ENCODE results near the gene SYNJ2.

The SYNJ2 gene

DNA sequence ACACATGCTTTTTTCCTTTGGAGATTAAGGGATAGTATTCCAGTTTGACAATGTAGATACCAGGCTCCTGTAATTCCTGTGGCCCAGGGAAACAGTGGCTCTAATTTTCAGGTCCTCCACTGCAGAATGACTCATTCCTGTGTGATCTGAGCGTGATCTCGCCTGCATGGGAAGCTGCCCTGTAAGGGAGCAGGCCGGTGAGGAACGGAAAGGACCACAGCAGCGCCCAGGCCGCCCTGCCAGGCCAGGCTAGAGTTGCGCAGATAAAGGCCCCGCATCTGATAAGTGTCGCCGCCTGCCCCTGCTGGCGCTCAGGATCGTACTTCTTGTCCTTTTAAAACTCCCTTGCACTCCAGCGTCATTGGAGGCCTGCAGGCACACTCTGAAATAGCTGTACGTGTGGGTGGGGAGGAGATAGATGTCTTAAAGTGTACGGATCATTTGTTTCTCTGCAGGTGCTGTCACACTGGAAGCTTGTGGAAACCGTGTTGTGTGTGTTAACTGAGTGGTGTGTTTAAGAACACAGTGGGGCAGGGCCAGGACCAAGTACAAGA lies 60.7 kb downstream of the SYNJ2 start:
- Histone ChIP-seq H3K36me3 (no peaks in the 10 kb centered on the region), H3K4me1 (peaks cover 34% of the 10 kb centered on the region), H3K27me3 (no peaks in the 10 kb centered on the region), H3K4me3 (ENCODE audit: low read depth, low read length) (no peak overlapping the region), H3K9me3 (no peaks in the 10 kb centered on the region)
- DNase-seq = peak; percentile 88
- TF ChIP-seq, protein P1, sequence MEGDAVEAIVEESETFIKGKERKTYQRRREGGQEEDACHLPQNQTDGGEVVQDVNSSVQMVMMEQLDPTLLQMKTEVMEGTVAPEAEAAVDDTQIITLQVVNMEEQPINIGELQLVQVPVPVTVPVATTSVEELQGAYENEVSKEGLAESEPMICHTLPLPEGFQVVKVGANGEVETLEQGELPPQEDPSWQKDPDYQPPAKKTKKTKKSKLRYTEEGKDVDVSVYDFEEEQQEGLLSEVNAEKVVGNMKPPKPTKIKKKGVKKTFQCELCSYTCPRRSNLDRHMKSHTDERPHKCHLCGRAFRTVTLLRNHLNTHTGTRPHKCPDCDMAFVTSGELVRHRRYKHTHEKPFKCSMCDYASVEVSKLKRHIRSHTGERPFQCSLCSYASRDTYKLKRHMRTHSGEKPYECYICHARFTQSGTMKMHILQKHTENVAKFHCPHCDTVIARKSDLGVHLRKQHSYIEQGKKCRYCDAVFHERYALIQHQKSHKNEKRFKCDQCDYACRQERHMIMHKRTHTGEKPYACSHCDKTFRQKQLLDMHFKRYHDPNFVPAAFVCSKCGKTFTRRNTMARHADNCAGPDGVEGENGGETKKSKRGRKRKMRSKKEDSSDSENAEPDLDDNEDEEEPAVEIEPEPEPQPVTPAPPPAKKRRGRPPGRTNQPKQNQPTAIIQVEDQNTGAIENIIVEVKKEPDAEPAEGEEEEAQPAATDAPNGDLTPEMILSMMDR (IDR thresholded peaks at IDR 0.05; ENCODE audit: low read depth, low read length) = 0 out of 2 replicates have a peak, but pooled peaks have one; percentile 2

DNA sequence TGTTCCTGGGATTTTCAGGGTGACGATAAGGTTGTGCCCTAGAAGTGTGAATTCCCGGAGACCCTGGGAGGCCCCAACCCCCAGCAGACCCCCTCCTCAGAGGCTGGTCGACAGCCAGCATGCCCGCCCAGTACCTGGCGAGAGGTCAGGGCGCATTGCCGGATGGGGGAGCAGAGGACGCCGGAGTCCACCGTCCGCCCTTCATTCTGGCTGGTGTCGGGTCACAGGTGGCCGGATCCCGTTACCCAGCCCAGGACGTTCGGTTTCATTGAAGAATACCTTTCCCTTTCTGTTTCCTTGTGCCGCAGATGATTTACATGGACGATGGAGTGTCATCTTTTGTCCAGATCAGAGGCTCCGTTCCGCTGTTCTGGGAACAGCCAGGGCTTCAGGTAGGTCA lies 61.3 kb downstream of the SYNJ2 start:
- Histone ChIP-seq H3K36me3 (no peaks in the 10 kb centered on the region), H3K4me3 (ENCODE audit: low read depth, low read length) (no peak overlapping the region), H3K4me1 (peaks cover 34% of the 10 kb centered on the region), H3K27me3 (no peaks in the 10 kb centered on the region), H3K9me3 (no peaks in the 10 kb centered on the region)
- TF ChIP-seq, protein P1 (IDR thresholded peaks at IDR 0.05; ENCODE audit: low read depth, low read length) = no peak
- DNase-seq = no peak

DNA sequence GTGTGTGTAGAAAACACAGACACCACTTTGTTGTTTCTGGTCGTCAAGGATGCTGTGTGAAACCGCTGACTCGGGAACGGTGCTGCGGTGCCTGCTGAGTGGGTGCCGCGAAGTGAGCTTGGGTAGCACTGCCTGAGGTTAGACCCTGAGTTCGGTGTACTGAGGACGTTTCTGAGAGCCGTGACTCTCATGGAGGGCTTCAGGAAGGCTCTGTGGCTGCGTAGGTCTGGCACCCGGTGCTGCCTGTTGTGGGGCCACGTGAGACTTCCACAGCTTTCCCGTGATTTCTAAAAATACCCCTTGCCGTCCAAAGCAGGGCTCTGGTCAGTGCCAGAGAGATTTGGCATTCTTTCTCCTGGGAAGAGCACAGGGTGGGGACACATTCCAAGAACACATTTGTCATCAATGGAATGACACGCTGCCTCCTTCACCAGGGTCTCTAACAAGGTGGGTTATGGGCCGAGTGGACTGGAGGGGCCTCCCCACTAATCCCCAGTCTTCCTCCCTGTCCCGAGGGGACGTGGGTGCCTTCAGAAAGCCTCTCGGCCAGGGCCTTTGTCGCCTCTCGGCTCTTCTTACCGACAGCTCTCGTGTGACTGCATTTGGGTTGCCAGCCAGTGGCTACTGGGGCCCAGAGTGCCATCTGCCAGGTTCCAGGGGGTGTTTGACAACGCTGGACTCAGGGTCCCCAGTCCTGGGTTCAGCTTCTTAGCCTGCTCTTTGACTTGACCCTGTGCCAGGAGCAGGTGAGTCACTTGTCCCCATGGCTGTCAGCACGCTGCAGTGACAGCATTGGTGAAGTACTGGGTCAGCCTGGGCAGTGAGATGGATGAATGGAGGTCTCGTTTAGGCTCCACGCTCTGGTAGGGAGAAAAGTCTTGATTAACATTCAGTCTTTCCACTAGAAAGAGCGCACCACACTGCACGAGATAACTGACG lies 62.2 kb downstream of the SYNJ2 start:
- Histone ChIP-seq H3K9me3 (no peaks in the 10 kb centered on the region), H3K4me3 (ENCODE audit: low read depth, low read length) (no peak overlapping the region), H3K36me3 (no peaks in the 10 kb centered on the region), H3K4me1 (peaks cover 37% of the 10 kb centered on the region), H3K27me3 (no peaks in the 10 kb centered on the region)
- DNase-seq = no peak
- TF ChIP-seq, protein P1 (IDR thresholded peaks at IDR 0.05; ENCODE audit: low read depth, low read length) = no peak

DNA sequence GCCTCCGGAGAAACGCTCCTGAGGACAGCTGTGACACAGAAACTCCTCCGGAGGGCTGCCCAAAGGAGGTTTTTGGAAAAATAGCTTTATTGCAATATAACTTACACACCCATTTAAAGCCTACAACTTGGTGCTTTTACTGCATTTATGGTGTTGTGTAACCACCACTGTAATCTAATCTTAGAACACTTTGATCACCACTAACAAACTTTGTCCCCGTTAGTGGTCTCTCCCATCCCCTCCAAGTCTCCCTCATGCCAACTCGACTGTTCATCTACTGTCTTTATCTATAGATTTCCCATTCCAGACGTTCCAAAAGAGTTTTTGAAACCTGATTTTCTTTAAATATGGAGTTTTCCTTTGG lies 62.8 kb downstream of the SYNJ2 start:
- DNase-seq = no peak
- Histone ChIP-seq H3K4me3 (ENCODE audit: low read depth, low read length) (no peak overlapping the region), H3K36me3 (no peaks in the 10 kb centered on the region), H3K9me3 (no peaks in the 10 kb centered on the region), H3K4me1 (peaks cover 43% of the 10 kb centered on the region), H3K27me3 (no peaks in the 10 kb centered on the region)
- TF ChIP-seq, protein P1 (IDR thresholded peaks at IDR 0.05; ENCODE audit: low read depth, low read length) = no peak

DNA sequence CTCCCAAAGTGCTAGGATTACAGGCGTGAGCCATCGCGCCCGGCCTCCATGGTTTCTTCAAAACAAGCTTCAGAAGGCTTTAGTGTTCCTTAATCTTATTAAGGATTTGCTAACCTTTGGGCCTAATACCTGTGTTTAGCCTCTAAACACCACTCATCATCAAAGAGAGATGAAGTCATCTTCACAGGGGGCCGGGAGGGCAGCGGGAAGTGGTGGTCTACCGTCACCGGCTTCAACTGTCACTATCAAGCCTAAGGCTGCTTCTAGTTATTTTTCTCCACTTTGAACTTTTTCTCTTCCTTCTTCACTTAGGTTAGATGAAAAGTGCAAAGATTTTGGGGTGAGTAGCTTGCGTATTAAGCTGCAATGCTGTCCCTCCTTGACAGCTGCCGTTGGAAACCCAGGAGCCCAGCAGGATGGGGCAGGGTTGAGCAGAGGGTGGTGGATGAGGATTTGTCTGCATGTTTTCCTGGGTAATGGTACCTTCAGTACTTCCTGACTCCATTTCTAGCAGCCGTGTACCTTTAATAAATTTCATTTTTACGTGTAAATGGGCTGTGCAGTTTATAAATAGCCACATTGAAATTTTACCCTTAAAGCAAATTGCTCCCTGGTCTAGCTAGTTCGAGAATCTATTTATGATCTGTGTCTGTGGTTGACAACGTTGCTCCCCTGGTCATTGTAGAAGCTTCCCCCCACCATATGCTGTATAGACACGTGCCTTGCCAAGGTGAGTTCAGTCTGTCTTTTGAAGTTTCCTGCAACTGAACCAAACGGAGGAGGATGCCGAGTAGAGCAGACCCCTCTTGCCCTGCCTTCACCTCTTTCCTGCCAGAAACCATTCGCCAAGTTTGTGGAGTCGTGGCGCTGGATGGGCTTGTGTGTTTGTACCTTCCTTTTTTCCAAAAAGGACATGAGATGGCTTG lies 64.8 kb downstream of the SYNJ2 start:
- no peak for DNase-seq
- TF ChIP-seq, protein P1 (IDR thresholded peaks at IDR 0.05; ENCODE audit: low read depth, low read length) = no peak
- H3K4me3 ChIP-seq (ENCODE audit: low read depth, low read length) = no peak overlapping the region
- H3K9me3 ChIP-seq = no peaks in the 10 kb centered on the region
- H3K27me3 ChIP-seq = no peaks in the 10 kb centered on the region
- peaks cover 30% of the 10 kb centered on the region for H3K4me1 ChIP-seq
- no peaks in the 10 kb centered on the region for H3K36me3 ChIP-seq

Data from BE2C (cell line).